ENCODE data around the gene FAM167B. TPM values are rescaled to one million over a fixed set of nuclear protein-coding genes. Genes with fewer than 3 reads are reported as not detected.
"Not testable (repeated sequence)": the region's sequence is repeated elsewhere in the genome, so short reads cannot be mapped to it uniquely, and the experiment has no call there.

Gene FAM167B
- total and polyA plus RNA-seq, 7 experiments from 2014 or later: 0.48 to 2.0 (median 1.4) TPM; not detected in 2

- ATAC-seq: no peak
- POLR2A ChIA-PET: interaction anchor here (2.5 to 28.2 kb wide), 5 partner anchors 3 to 79 kb away, joined by 13 to 738 read pairs (median 155); partner anchors contain the start of genes FAM167B, HDAC1, LCK and MARCKSL1
- intact Hi-C loops (cut with micrococcal nuclease): no loop called here
- Mint-ChIP-seq H3K27ac (peak overlapping the region; percentile 86 to 97 (median 94)), H3K9me3 (no peaks in the 10 kb centered on the region), H3K27me3 (no peaks in the 10 kb centered on the region), H3K4me1 (peaks cover 19 to 51% (median 48%) of the 10 kb centered on the region in 7 donors), H3K4me3 (peak overlapping the region; percentile 81 to 100 (median 88)), H3K36me3 (peaks cover 5 to 44% (median 34%) of the 10 kb centered on the region in 5 donors)
- Histone ChIP-seq H3K36me3 (ENCODE audit: control insufficient read depth in 2 of 3, insufficient read depth in 3 of 3, low read length in 3 of 3) (peaks cover 0 to 23% (median 5%) of the 10 kb centered on the region in 3 experiments), H3K27ac (ENCODE audit: low read depth, low read length) (peak overlapping the region; percentile 91), H3K4me1 (ENCODE audit: control insufficient read depth in 2 of 2, insufficient read depth in 2 of 2, low read length in 2 of 2) (peaks cover 38 to 42% of the 10 kb centered on the region in 2 donors), H3K4me3 (ENCODE audit: low read length) (peak overlapping the region; percentile 63), H3K9me3 (ENCODE audit: control insufficient read depth in 2 of 3, low read length in 3 of 3) (no peaks in the 10 kb centered on the region), H3K27me3 (ENCODE audit: control insufficient read depth in 2 of 2, insufficient read depth in 2 of 2, low read length in 2 of 2) (no peaks in the 10 kb centered on the region)
- no peak for DNase-seq
- CTCF ChIA-PET: interaction anchor here (1.7 kb wide), 1 partner anchor 9 kb away, joined by 10 read pairs; no protein-coding TSS in a partner anchor
Observed at GRCh38 chr1:32257227-32257508, 10.1 kb downstream of the FAM167B start.

DNA sequence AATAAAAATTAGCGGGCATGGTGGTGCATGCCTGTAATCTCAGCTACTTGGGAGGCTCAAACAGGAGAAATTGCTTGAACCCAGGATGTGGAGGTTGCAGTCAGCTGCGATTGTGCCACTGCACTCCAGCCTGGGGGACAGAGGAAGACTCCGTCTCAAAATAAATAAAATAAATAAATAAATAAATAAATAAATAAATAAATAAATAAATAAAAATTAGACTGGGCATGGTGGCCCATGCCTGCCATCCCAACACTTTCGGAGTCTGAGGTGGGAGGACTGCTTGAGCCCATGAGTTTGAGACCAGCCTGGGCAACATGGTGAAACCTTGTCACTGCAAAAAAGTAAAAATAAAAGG is 16.2 kb downstream of the FAM167B start:
- Histone ChIP-seq H3K27ac (ENCODE audit: low read depth, low read length) (peak overlapping the region; percentile 70), H3K4me1 (ENCODE audit: control insufficient read depth in 2 of 2, insufficient read depth in 2 of 2, low read length in 2 of 2) (peaks cover 56 to 76% of the 10 kb centered on the region in 2 donors), H3K36me3 (ENCODE audit: control insufficient read depth in 2 of 3, insufficient read depth in 3 of 3, low read length in 3 of 3) (peaks cover 0 to 12% (median 11%) of the 10 kb centered on the region in 3 experiments), H3K4me3 (ENCODE audit: low read length) (peak overlapping the region; percentile 33)
- H3K9me3 Mint-ChIP-seq; H3K27me3 Mint-ChIP-seq; intact Hi-C loops (cut with micrococcal nuclease); H3K9me3 ChIP-seq (ENCODE audit: control insufficient read depth in 2 of 3, low read length in 3 of 3); ATAC-seq; DNase-seq; H3K27me3 ChIP-seq (ENCODE audit: control insufficient read depth in 2 of 2, insufficient read depth in 2 of 2, low read length in 2 of 2): not testable (repeated sequence)
- H3K4me1 Mint-ChIP-seq: peaks cover 38 to 69% (median 49%) of the 10 kb centered on the region in 7 donors
- ChIA-PET CTCF (interaction anchor here (0.6 to 1.8 kb wide), 2 partner anchors 15 to 110 kb away, joined by 3 to 5 read pairs; no protein-coding TSS in a partner anchor), POLR2A (interaction anchor here (1.0 to 25.2 kb wide), 6 partner anchors 8 to 72 kb away, joined by 3 to 738 read pairs (median 4); partner anchors contain the start of genes FAM167B and LCK)
- peak overlapping the region in 8 of 10 donors; percentile 49 to 86 (median 71) for H3K4me3 Mint-ChIP-seq
- peaks cover 3 to 30% (median 21%) of the 10 kb centered on the region in 5 donors for H3K36me3 Mint-ChIP-seq
- peak overlapping the region; percentile 84 to 99 (median 95) for H3K27ac Mint-ChIP-seq

DNA sequence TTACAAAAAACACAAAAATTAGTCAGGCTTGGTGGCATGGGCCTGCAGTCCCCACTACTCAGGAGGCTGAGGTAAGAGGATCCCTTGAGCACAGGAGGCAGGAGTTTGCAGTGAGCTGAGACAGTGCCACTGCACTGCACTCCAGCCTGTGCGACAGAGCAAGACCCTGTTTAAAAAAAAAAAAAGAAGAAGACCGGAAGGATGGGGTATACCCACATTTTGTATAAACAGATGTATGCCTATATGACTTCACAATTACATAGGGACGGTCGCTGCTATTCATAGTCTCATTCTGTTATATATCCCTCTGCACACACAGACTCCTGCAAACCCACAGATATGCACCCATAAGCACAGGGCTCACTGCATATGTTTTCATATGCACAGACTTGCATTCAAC is 16.7 kb downstream of the FAM167B start:
- Histone ChIP-seq H3K4me1 (ENCODE audit: control insufficient read depth in 2 of 2, insufficient read depth in 2 of 2, low read length in 2 of 2) (peaks cover 53 to 71% of the 10 kb centered on the region in 2 donors), H3K27me3 (ENCODE audit: control insufficient read depth in 2 of 2, insufficient read depth in 2 of 2, low read length in 2 of 2) (no peaks in the 10 kb centered on the region), H3K9me3 (ENCODE audit: control insufficient read depth in 2 of 3, low read length in 3 of 3) (no peaks in the 10 kb centered on the region), H3K27ac (ENCODE audit: low read depth, low read length) (peak overlapping the region; percentile 70), H3K4me3 (ENCODE audit: low read length) (peak overlapping the region; percentile 19), H3K36me3 (ENCODE audit: control insufficient read depth in 2 of 3, insufficient read depth in 3 of 3, low read length in 3 of 3) (peaks cover 0 to 12% (median 11%) of the 10 kb centered on the region in 3 experiments)
- peaks cover 38 to 66% (median 49%) of the 10 kb centered on the region in 7 donors for H3K4me1 Mint-ChIP-seq
- CTCF ChIA-PET: interaction anchor here (0.6 kb wide), 1 partner anchor 109 kb away, joined by 3 read pairs; no protein-coding TSS in a partner anchor
- POLR2A ChIA-PET: interaction anchor here (1.1 to 25.2 kb wide), 5 partner anchors 8 to 72 kb away, joined by 3 to 738 read pairs (median 5); partner anchors contain the start of genes FAM167B and LCK
- H3K27me3 Mint-ChIP-seq: no peaks in the 10 kb centered on the region
- intact Hi-C loops (cut with micrococcal nuclease): loop anchor here in 1 of 2 donors (1.0 kb wide), 2 partner anchors 7 to 10 kb away; no protein-coding TSS in a partner anchor
- peaks cover 3 to 29% (median 21%) of the 10 kb centered on the region in 5 donors for H3K36me3 Mint-ChIP-seq
- peaks cover 0 to 4% (median 0%) of the 10 kb centered on the region in 11 donors for H3K9me3 Mint-ChIP-seq
- peak overlapping the region; percentile 54 to 86 (median 78) for H3K4me3 Mint-ChIP-seq
- DNase-seq (peak in 5 of 9 donors; percentile 51 to 61 (median 55)), ATAC-seq (peak; percentile 84)
- H3K27ac Mint-ChIP-seq: peak overlapping the region; percentile 84 to 99 (median 95)

GRCh38 chr1:32265846-32266245 is 18.8 kb downstream of the FAM167B start:
- peak overlapping the region; percentile 70 for H3K27ac ChIP-seq (ENCODE audit: low read depth, low read length)
- intact Hi-C loops (cut with micrococcal nuclease): no loop called here

DNA sequence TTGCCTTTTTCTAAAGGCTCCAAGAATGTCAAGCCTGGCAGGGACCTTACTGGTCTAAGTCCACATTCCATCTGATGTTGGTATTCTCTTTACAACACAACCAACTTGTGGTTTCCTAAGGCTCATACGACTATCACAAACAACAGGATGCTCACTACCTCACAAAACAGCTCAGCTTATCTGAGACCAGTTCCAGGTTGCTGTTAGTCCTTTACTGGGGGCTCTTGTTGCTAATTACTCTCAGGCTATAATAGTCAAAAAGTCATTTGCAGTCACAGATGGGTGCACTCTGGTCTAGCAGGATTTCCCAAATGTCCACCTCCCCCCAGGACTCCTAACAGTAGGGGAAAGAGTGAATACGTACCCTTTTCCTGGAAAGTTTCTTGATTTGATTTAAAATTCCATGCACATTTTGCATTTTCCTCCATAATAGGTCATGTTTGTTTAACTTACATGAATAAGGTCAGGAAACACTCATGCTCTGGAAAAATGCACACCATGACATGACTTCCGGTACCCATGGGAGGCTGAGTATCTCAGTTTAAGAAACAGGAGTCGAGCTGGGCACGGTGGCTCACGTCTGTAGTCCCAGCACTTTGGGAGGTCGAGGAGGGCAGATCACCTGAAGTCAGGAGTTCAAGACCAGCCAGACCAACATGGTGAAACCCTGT is 20.0 kb downstream of the FAM167B start:
- H3K9me3 ChIP-seq (ENCODE audit: control insufficient read depth in 2 of 3, low read length in 3 of 3): no peaks in the 10 kb centered on the region
- intact Hi-C loops (cut with micrococcal nuclease): loop anchor here in 1 of 2 donors (1.0 kb wide), 1 partner anchor 17 kb away; no protein-coding TSS in a partner anchor
- ATAC-seq: peak; percentile 69
- peak overlapping the region; percentile 70 to 96 (median 86) for H3K4me3 Mint-ChIP-seq
- H3K4me1 Mint-ChIP-seq: peaks cover 42 to 72% (median 54%) of the 10 kb centered on the region in 7 donors
- peaks cover 55 to 78% of the 10 kb centered on the region in 2 donors for H3K4me1 ChIP-seq (ENCODE audit: control insufficient read depth in 2 of 2, insufficient read depth in 2 of 2, low read length in 2 of 2)
- no peaks in the 10 kb centered on the region for H3K27me3 Mint-ChIP-seq
- peak overlapping the region; percentile 18 for H3K4me3 ChIP-seq (ENCODE audit: low read length)
- H3K36me3 ChIP-seq (ENCODE audit: control insufficient read depth in 2 of 3, insufficient read depth in 3 of 3, low read length in 3 of 3): peaks cover 0 to 7% (median 0%) of the 10 kb centered on the region in 3 experiments
- CTCF ChIA-PET: interaction anchor here (0.7 to 2.7 kb wide), 7 partner anchors 9 to 51 kb away, joined by 3 to 7 read pairs (median 4); partner anchors contain the start of gene FAM167B
- DNase-seq: peak in 6 of 9 donors; percentile 41 to 68 (median 52)
- peak overlapping the region; percentile 93 to 100 (median 99) for H3K27ac Mint-ChIP-seq
- peaks cover 0 to 4% (median 0%) of the 10 kb centered on the region in 11 donors for H3K9me3 Mint-ChIP-seq
- POLR2A ChIA-PET: interaction anchor here (0.6 to 25.2 kb wide), 4 partner anchors 19 to 1030 kb away, joined by 3 to 738 read pairs (median 6); partner anchors contain the start of genes FAM167B, HDAC1 and LCK
- H3K27ac ChIP-seq (ENCODE audit: low read depth, low read length): peak overlapping the region; percentile 64
- no peaks in the 10 kb centered on the region for H3K27me3 ChIP-seq (ENCODE audit: control insufficient read depth in 2 of 2, insufficient read depth in 2 of 2, low read length in 2 of 2)
- H3K36me3 Mint-ChIP-seq: peaks cover 3 to 34% (median 13%) of the 10 kb centered on the region in 5 donors

More at GRCh38 chr1:32265846-32266245, 18.8 kb downstream of the FAM167B start:
- no peaks in the 10 kb centered on the region for H3K27me3 ChIP-seq (ENCODE audit: control insufficient read depth in 2 of 2, insufficient read depth in 2 of 2, low read length in 2 of 2)
- H3K27me3 Mint-ChIP-seq: no peaks in the 10 kb centered on the region
- H3K4me3 ChIP-seq (ENCODE audit: low read length): peak overlapping the region; percentile 11
- peaks cover 43 to 70% of the 10 kb centered on the region in 2 donors for H3K4me1 ChIP-seq (ENCODE audit: control insufficient read depth in 2 of 2, insufficient read depth in 2 of 2, low read length in 2 of 2)
- H3K4me3 Mint-ChIP-seq: peak overlapping the region; percentile 12 to 84 (median 72)
- H3K27ac Mint-ChIP-seq: peak overlapping the region; percentile 85 to 99 (median 95)
- peaks cover 31 to 61% (median 42%) of the 10 kb centered on the region in 7 donors for H3K4me1 Mint-ChIP-seq
- ATAC-seq: no peak
- peaks cover 0 to 7% (median 5%) of the 10 kb centered on the region in 3 experiments for H3K36me3 ChIP-seq (ENCODE audit: control insufficient read depth in 2 of 3, insufficient read depth in 3 of 3, low read length in 3 of 3)
- ChIA-PET POLR2A (interaction anchor here (0.6 to 25.2 kb wide), 11 partner anchors 8 to 281 kb away, joined by 3 to 738 read pairs (median 6); partner anchors contain the start of genes FAM167B, HDAC1, LCK and MARCKSL1), CTCF (interaction anchor here (0.7 to 2.7 kb wide), 5 partner anchors 12 to 25 kb away, joined by 3 to 7 read pairs (median 4); partner anchors contain the start of gene FAM167B)
- no peak for DNase-seq
- peaks cover 3 to 25% (median 13%) of the 10 kb centered on the region in 5 donors for H3K36me3 Mint-ChIP-seq
- peaks cover 0 to 4% (median 0%) of the 10 kb centered on the region in 11 donors for H3K9me3 Mint-ChIP-seq
- no peaks in the 10 kb centered on the region for H3K9me3 ChIP-seq (ENCODE audit: control insufficient read depth in 2 of 3, low read length in 3 of 3)

- intact Hi-C loops (cut with micrococcal nuclease): no loop called here
- H3K4me1 ChIP-seq (ENCODE audit: control insufficient read depth in 2 of 2, insufficient read depth in 2 of 2, low read length in 2 of 2): peaks cover 59 to 76% of the 10 kb centered on the region in 2 donors
- CTCF ChIA-PET: interaction anchor here (0.7 to 1.4 kb wide), 5 partner anchors 12 to 29 kb away, joined by 3 to 5 read pairs (median 4); no protein-coding TSS in a partner anchor
- peak overlapping the region; percentile 40 to 96 (median 86) for H3K27ac Mint-ChIP-seq
- H3K36me3 ChIP-seq (ENCODE audit: control insufficient read depth in 2 of 3, insufficient read depth in 3 of 3, low read length in 3 of 3): peaks cover 4 to 6% (median 6%) of the 10 kb centered on the region in 3 experiments
- H3K27me3 ChIP-seq (ENCODE audit: control insufficient read depth in 2 of 2, insufficient read depth in 2 of 2, low read length in 2 of 2): no peaks in the 10 kb centered on the region
- POLR2A ChIA-PET: interaction anchor here (0.6 to 25.2 kb wide), 3 partner anchors 13 to 48 kb away, joined by 4 to 738 read pairs (median 5); partner anchors contain the start of genes EIF3I, FAM167B, LCK and TMEM234
- H3K4me3 ChIP-seq (ENCODE audit: low read length): no peak overlapping the region
- DNase-seq: no peak
- H3K9me3 Mint-ChIP-seq: peaks cover 0 to 8% (median 0%) of the 10 kb centered on the region in 11 donors
- ATAC-seq: no peak
- H3K4me3 Mint-ChIP-seq: peak overlapping the region in 9 of 10 donors; percentile 6 to 53 (median 44)
- H3K27me3 Mint-ChIP-seq: no peaks in the 10 kb centered on the region
- H3K36me3 Mint-ChIP-seq: peaks cover 3 to 38% (median 15%) of the 10 kb centered on the region in 5 donors
- no peaks in the 10 kb centered on the region for H3K9me3 ChIP-seq (ENCODE audit: control insufficient read depth in 2 of 3, low read length in 3 of 3)
- peak overlapping the region; percentile 41 for H3K27ac ChIP-seq (ENCODE audit: low read depth, low read length)
- peaks cover 53 to 77% (median 63%) of the 10 kb centered on the region in 7 donors for H3K4me1 Mint-ChIP-seq
Observed at GRCh38 chr1:32269744-32270143, 22.7 kb downstream of the FAM167B start.

Measured in naive thymus-derived CD4-positive, alpha-beta T cell (primary cell).